Measurements from ENCODE around the gene UCHL3.

The UCHL3 gene

GRCh38 chr13:75635101-75635827 is 85.7 kb downstream of the UCHL3 start:
- no peak for DNase-seq

DNA sequence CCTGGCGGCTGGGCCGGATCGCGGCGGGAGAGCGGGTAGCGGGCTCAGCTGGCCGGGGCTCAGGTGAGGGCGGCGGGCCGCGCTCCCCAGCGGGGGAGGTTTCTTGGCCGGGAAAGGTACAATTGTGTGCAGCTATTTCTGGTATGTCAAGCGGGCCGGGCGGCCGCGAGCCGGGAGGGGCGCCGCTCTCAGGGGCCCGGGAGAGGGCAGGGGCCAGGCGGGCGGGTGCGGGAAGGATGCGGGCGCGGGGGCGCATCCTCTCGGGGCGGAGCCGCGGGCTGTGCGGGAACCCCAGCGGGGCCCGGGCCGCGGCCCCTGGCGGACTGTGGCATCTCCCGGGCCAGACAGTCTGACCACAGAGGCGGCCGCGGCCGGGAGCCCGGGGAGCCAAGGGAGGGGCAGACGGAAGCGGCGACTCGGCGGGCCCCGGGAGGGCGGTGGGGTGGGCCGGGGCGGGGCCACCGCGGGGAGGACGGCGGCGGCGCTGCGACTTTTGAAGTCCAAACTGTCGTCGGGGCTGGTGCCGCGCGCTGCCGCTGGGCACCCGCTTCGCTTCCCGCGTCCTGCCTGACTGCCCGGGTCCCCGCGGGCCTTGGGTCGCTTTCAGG is 86.3 kb downstream of the UCHL3 start, which contains the start of gene LMO7:
Gene LMO7 (plus strand): TSS at position 503 of the 608 bp plus-strand sequence. CDS start 328 bp downstream, outside the sequence.
- DNase-seq: peak in 1 of 2 donors; percentile 71

- peak in 1 of 2 donors; percentile 71 for DNase-seq
Observed at GRCh38 chr13:75636436-75637180, 87.0 kb downstream of the UCHL3 start.

DNA sequence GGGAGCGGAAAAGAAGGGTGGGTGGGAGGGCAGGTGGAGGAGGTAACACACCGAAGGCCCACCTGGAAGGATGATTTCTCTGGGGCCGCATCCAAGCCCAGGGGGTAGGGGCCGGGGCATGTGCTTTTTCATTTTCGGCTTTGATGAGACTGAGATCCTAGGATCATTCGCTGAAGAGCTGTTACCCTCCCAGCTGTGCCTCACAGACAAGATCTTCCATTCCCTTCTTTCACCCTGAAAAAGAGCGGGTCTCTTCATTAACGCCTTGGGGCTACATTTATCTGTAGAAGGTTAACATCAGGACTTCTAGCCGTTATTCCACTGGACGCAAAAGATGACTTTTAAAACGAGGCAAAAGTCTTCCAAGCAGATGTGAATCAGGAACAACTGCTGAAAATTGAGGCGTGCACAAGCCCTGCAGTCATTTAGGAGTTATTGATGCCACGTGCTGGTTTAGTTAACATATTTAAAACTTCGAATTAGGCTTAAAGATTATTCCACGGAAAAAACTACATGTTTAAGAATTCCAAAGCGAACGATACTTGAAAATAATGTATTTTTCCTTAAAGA is 87.7 kb downstream of the UCHL3 start:
- DNase-seq: no peak

DNA sequence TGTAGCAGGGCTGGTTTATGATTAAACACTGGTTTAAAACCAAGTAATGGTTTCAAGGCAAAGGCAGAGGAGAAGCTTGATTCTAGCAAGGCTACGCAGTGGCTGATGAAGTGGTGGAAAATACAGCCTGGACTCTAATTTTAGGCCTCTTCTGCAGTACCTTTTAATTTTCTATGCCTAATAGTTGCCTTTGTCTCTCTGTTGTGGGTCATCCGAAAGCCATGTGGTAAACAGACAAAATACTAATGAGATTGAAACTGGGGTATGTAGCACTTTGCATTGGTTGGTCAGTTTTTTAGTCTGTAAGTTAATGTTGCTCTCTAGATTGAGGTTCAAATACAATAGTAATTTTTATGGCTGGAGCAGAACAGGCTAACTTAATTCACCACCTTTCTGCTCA is 89.9 kb downstream of the UCHL3 start:
- no peak for DNase-seq

- DNase-seq: no peak
Observed at GRCh38 chr13:75641026-75641425, 91.4 kb downstream of the UCHL3 start.

GRCh38 chr13:75643182-75643581 is 93.6 kb downstream of the UCHL3 start:
- DNase-seq: no peak

- DNase-seq: no peak
Observed at GRCh38 chr13:75643693-75644092, 94.1 kb downstream of the UCHL3 start.

- DNase-seq: no peak
Observed at GRCh38 chr13:75645141-75645540, 95.5 kb downstream of the UCHL3 start.

- no peak for DNase-seq
Observed at GRCh38 chr13:75647126-75647784, 97.7 kb downstream of the UCHL3 start.

DNA sequence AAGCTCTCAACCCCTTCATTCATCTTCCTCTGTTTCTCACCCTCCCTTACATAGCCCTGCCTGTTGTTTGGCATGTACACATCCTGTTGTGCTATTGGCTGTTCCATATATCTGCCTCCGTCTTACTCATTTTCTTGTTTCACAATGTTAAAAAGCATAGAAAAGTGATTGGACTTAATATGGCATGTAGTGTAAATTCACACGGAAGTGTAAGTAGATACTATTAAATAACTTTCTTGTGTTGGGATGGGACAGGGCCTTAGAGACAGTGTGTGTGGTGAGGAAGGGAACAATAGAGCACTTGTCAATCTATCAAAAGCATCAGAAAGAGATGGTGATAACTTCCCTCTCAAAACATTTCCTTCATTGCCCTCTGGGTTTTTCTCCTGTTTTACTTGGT is 98.9 kb downstream of the UCHL3 start:
- DNase-seq: no peak

- no peak for DNase-seq
Observed at GRCh38 chr13:75651013-75651412, 101.4 kb downstream of the UCHL3 start.

DNA sequence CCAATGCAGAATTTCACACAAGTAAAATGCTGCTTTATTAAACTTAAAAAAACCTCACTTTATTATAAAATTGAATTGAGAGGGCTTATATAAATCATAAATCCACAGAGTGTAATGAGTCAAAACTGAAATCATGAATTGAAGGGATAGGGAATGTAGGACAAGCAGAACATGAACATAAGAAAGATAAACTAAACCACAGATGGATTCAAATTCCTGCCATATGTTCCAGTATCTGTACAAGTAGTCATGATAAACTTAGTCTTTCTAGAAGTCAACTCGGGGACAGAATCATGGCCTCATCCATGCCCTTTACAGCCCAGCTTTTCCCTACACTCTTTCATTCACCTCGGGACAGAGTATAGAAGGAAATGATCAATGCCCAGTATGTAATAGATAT is 103.1 kb downstream of the UCHL3 start:
- DNase-seq: no peak
